DOHH2 (cell line): ENCODE results near the gene TFPT.

Source experiments
- CTCF ChIP-seq: fragments of 200-600 bp; sonication (generic); IDR thresholded peaks from one replicate; pipeline ENCODE4 v1.5.1; 2014; ENCODE audit warnings: antibody characterized with exemption, mild to moderate bottlenecking, low read depth, low read length; ENCODE audit not compliant: poor library complexity, severe bottlenecking
- EZH2phosphoT487 ChIP-seq: fragments of 200-600 bp; sonication (generic); IDR thresholded peaks from 2 replicates; pipeline ENCODE4 v1.6.1; 2017; ENCODE audit warnings: borderline replicate concordance, mild to moderate bottlenecking, antibody characterized with exemption, low read length, moderate library complexity, mixed read lengths

GRCh38 chr19:54137699-54138488 is 22.4 kb upstream of the TFPT start, which contains the start of gene CNOT3:
- TF ChIP-seq CTCF: no peak
- TF ChIP-seq EZH2phosphoT487: no peak
